HCT116 (cell line): Measurements from ENCODE around the gene CSNK1E. TPM values are rescaled to one million over a fixed set of nuclear protein-coding genes. Genes with fewer than 3 reads are reported as not detected.

Experiments
- ATAC-seq: fragments of 200-7000 bp; cut with Tn5 transposase; 2 replicates; pipeline ENCODE4 v1.9.1; 2020; ENCODE audit warnings: mild to moderate bottlenecking, moderate library complexity
- BruUV-seq: library from RNA; stranded (reverse); fragments of 400-500 nt; replicated peaks from 2 replicates; lab custom pipeline; 2021; lab: Mats Ljungman, UMichigan
- CTCF ChIA-PET: fragments of 300-600 bp; sonication (Branson Sonifier 250); formaldehyde crosslinking; loops from one replicate; lab custom pipeline; 2021; ENCODE audit warnings: antibody characterized with exemption; lab: Charles Lee
- POLR2A ChIA-PET: fragments of 300-600, 350-600 bp; sonication (Branson Sonifier 250); formaldehyde crosslinking; loops from one replicate; lab custom pipeline; 2021; ENCODE audit warnings: antibody characterized with exemption; lab: Charles Lee
- RAD21 ChIA-PET, 2 experiments: fragments of 300-600 bp; sonication (Branson Sonifier 250); formaldehyde crosslinking; loops; one replicate each; lab custom pipeline; 2023; ENCODE audit warnings: low total read pairs in 2 of 2; ENCODE audit not compliant: uncharacterized antibody in 2 of 2, unreplicated experiment in 2 of 2, low non-redundant PET in 1 of 2; lab: Charles Lee
- DNase-seq: peaks from one replicate; pipeline ENCODE4 v3.0.0-alpha.2; 2010; ENCODE audit warnings: low read depth, low spot score
- H2AFZ ChIP-seq: fragments of 200-600 bp; shearing (Covaris generic), sonication (generic); 2 replicates; pipeline ENCODE4 v1.6.1; 2017; ENCODE audit warnings: low read depth, mixed run types, mixed read lengths, antibody characterized with exemption, low read length; ENCODE audit not compliant: poor library complexity, severe bottlenecking
- H3K27ac ChIP-seq: 2 replicates; pipeline ENCODE4 v1.5.1; 2012; ENCODE audit warnings: low read depth, low read length
- H3K27me3 ChIP-seq: fragments of 200-600 bp; sonication (generic); 2 replicates; pipeline ENCODE4 v1.6.1; 2016; ENCODE audit warnings: mixed run types, low read length, mixed read lengths; ENCODE audit not compliant: insufficient read depth
- H3K36me3 ChIP-seq, 2 experiments: fragments of 200-500 bp in 1 of 2; fragments of 200-600 bp in 1 of 2; sonication (Bioruptor generic) in 1 of 2; sonication (generic) in 1 of 2; 2 replicates each; pipeline versions ENCODE4 v1.5.1 to v1.6.1; 2014 to 2016; ENCODE audit warnings: low read length in 2 of 2, inconsistent platforms in 1 of 2, mixed read lengths in 1 of 2, mixed run types in 1 of 2; ENCODE audit not compliant: insufficient read depth in 2 of 2, control insufficient read depth in 1 of 2
- H3K4me1 ChIP-seq, 2 experiments: fragments of 200-600 bp in 1 of 2; sonication (generic) in 1 of 2; 2 replicates each; pipeline versions ENCODE4 v1.5.1 to v1.6.1; 2012 to 2017; ENCODE audit warnings: low read length in 2 of 2, inconsistent platforms in 1 of 2, mild to moderate bottlenecking in 1 of 2, mixed read lengths in 1 of 2, mixed run types in 1 of 2, moderate library complexity in 1 of 2; ENCODE audit not compliant: insufficient read depth in 2 of 2, control insufficient read depth in 1 of 2
- H3K4me2 ChIP-seq: fragments of 200-600 bp; sonication (generic); 2 replicates; pipeline ENCODE4 v1.6.1; 2017; ENCODE audit warnings: mixed run types, low read length, mixed read lengths
- H3K4me3 ChIP-seq, 2 experiments: fragments of 200-600 bp in 1 of 2; sonication (generic) in 1 of 2; replicated peaks in 1 of 2; 2 replicates each; pipeline ENCODE4 v1.5.1; 2011 to 2016; ENCODE audit warnings: low read length in 2 of 2, control low read depth in 1 of 2, low read depth in 1 of 2, mild to moderate bottlenecking in 1 of 2, mixed read lengths in 1 of 2, mixed run types in 1 of 2
- H3K79me2 ChIP-seq: fragments of 200-600 bp; sonication (generic); 2 replicates; pipeline ENCODE4 v1.6.1; 2017; ENCODE audit warnings: mild to moderate bottlenecking, mixed run types, low read length, moderate library complexity, mixed read lengths; ENCODE audit not compliant: insufficient read depth
- H3K9ac ChIP-seq: fragments of 200-600 bp; sonication (generic); 2 replicates; pipeline ENCODE4 v1.6.1; 2016; ENCODE audit warnings: low read length, mixed read lengths
- H3K9me2 ChIP-seq: fragments of 200-600 bp; sonication (generic), shearing (Covaris generic); 2 replicates; pipeline ENCODE4 v1.6.1; 2017; ENCODE audit warnings: mixed run types, mild to moderate bottlenecking, moderate library complexity; ENCODE audit not compliant: insufficient read depth
- H3K9me3 ChIP-seq, 2 experiments: fragments of 200-500 bp in 1 of 2; fragments of 200-600 bp in 1 of 2; sonication (Bioruptor generic) in 1 of 2; sonication (generic) in 1 of 2; 2 replicates each; pipeline ENCODE4 v1.6.1; 2014 to 2017; ENCODE audit warnings: low read length in 2 of 2, mixed read lengths in 2 of 2, inconsistent platforms in 1 of 2, low read depth in 1 of 2, mild to moderate bottlenecking in 1 of 2, mixed run types in 1 of 2, moderate library complexity in 1 of 2; ENCODE audit not compliant: control insufficient read depth in 1 of 2, insufficient read depth in 1 of 2
- H4K20me1 ChIP-seq: fragments of 200-600 bp; sonication (generic), shearing (Covaris generic); 2 replicates; pipeline ENCODE4 v1.6.1; 2017; ENCODE audit warnings: mixed run types, mild to moderate bottlenecking, moderate library complexity; ENCODE audit not compliant: insufficient read depth
- CBX3 ChIP-seq: IDR thresholded peaks from 2 replicates; pipeline ENCODE4 v1.6.1; 2012; ENCODE audit warnings: low read depth
- CEBPB ChIP-seq: IDR thresholded peaks from 2 replicates; pipeline ENCODE4 v1.6.1; 2012; ENCODE audit warnings: low read depth
- EGR1 ChIP-seq: IDR thresholded peaks from 2 replicates; pipeline ENCODE4 v1.6.1; 2012; ENCODE audit warnings: low read depth
- ELF1 ChIP-seq: IDR thresholded peaks from 2 replicates; pipeline ENCODE4 v1.6.1; 2012; ENCODE audit warnings: low read depth, borderline replicate concordance
- EZH2phosphoT487 ChIP-seq: fragments of 200-600 bp; IDR thresholded peaks from 2 replicates; pipeline ENCODE4 v1.6.1; 2018; ENCODE audit warnings: antibody characterized with exemption, borderline replicate concordance
- FOSL1 ChIP-seq: IDR thresholded peaks from 2 replicates; pipeline ENCODE4 v1.6.1; 2012; ENCODE audit warnings: low read depth
- JUND ChIP-seq: IDR thresholded peaks from 2 replicates; pipeline ENCODE4 v1.6.1; 2012
- MAX ChIP-seq: IDR thresholded peaks from 2 replicates; pipeline ENCODE4 v1.6.1; 2012
- POLR2A ChIP-seq: IDR thresholded peaks from 2 replicates; pipeline ENCODE4 v1.7.0; 2011; ENCODE audit warnings: borderline replicate concordance; ENCODE audit not compliant: insufficient read depth, insufficient read length; ENCODE audit errors: extremely low read depth
- POLR2AphosphoS5 ChIP-seq: IDR thresholded peaks from 2 replicates; pipeline ENCODE4 v1.6.1; 2011; ENCODE audit warnings: mild to moderate bottlenecking, low read depth, low read length, moderate library complexity
- RAD21 ChIP-seq: IDR thresholded peaks from 2 replicates; pipeline ENCODE4 v1.6.1; 2012; ENCODE audit warnings: low read depth, mild to moderate bottlenecking
- SP1 ChIP-seq: IDR thresholded peaks from 2 replicates; pipeline ENCODE4 v1.6.1; 2012; ENCODE audit warnings: low read depth
- SRF ChIP-seq: IDR thresholded peaks from 2 replicates; pipeline ENCODE4 v1.6.1; 2012; ENCODE audit warnings: low read depth
- TCF7L2 ChIP-seq: IDR thresholded peaks from 2 replicates; pipeline ENCODE4 v1.7.0; 2011; ENCODE audit warnings: borderline replicate concordance, inconsistent platforms; ENCODE audit not compliant: insufficient read depth, insufficient read length; ENCODE audit errors: extremely low read depth
- YY1 ChIP-seq: IDR thresholded peaks from 2 replicates; pipeline ENCODE4 v1.6.1; 2011; ENCODE audit warnings: low read length, low read depth, moderate library complexity, mild to moderate bottlenecking; ENCODE audit not compliant: insufficient replicate concordance; ENCODE audit errors: extremely low read depth
- ZFX ChIP-seq: fragments of 450-650 bp; IDR thresholded peaks from 2 replicates; pipeline ENCODE4 v1.6.1; 2017
- ZNF274 ChIP-seq: fragments of 200-500 bp; sonication (Bioruptor generic); IDR thresholded peaks from 2 replicates; pipeline ENCODE4 v1.6.1; 2014; ENCODE audit warnings: mild to moderate bottlenecking, low read depth, low read length, inconsistent platforms
- intact Hi-C: fragments of 100-400 bp; cut with micrococcal nuclease; formaldehyde crosslinking; loops from 2 replicates; pipeline ENCODE4 v1.10.0; 2022
- total RNA-seq: library from RNA; stranded (reverse); gene quantifications from one replicate; pipeline ENCODE4 v1.2.1, GENCODE V29; 2021; ENCODE audit not compliant: unreplicated experiment
- TF ChIP-seq, protein P1 (sequence below), 3 experiments: fragments of 200-600 bp in 1 of 3; sonication (generic) in 1 of 3; IDR thresholded peaks in 2 of 3; conservative IDR thresholded peaks in 1 of 3; 2 replicates each; pipeline ENCODE4 v1.5.1; 2012 to 2017; ENCODE audit warnings: low read depth in 2 of 3, low read length in 2 of 3, antibody characterized with exemption in 1 of 3, borderline replicate concordance in 1 of 3, control low read depth in 1 of 3, mild to moderate bottlenecking in 1 of 3, mixed read lengths in 1 of 3, mixed run types in 1 of 3, moderate library complexity in 1 of 3; ENCODE audit not compliant: insufficient read depth in 1 of 3
- TF ChIP-seq, protein P2 (sequence below): IDR thresholded peaks from 2 replicates; pipeline ENCODE4 v1.6.1; 2012
- TF ChIP-seq, protein P3 (sequence below): IDR thresholded peaks from 2 replicates; pipeline ENCODE4 v1.6.1; 2012; ENCODE audit warnings: low read depth

Gene CSNK1E
- total RNA-seq, 1 experiment from 2014 or later = 190 TPM

DNA sequence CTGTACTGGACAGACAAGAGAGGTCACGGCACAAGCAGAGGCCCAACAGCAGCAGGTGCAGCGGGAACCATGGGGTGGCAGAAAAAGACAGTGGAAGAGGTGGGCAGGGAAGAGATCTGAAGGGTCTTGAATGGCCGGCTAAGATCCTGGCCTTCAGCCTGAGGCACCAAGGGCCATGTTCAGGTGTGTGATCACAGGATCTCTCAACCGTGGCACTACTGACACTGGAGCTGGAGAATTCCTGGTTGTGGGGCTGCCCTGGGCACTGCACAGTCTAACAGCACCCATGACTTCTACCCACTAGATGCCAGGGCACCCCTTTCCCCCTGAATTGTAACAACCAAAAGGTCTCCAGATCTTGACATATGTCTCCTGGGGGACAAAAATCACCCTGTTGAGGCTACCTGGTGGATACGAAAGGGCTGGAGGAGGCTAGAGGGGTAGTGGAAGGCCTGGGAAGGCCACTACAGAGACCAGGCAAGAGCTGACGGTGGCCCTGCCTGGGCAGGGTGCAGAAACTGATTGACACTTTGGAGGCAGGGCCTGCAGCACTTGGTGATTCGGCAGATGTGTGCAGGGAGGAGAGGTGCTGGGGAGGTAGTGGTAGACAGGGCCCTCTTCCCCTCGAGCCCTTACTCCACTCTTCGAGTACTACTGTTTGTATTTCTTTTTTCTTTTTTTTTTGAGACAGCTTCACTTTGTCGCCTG is 8.3 kb downstream of the CSNK1E start:
- Histone ChIP-seq H3K79me2 (peaks cover 100% of the 10 kb centered on the region), H3K36me3 (peaks cover 24 to 47% of the 10 kb centered on the region in 2 experiments; a peak in 3 of 4 replicates), H3K27me3 (no peaks in the 10 kb centered on the region), H3K9ac (no peak overlapping the region), H3K4me3 (no peak overlapping the region), H2AFZ (no peak overlapping the region), H3K9me2 (no peaks in the 10 kb centered on the region), H3K4me2 (no peak overlapping the region), H3K27ac (peak overlapping the region; percentile 20; the same call in 1 of the 2 replicates), H4K20me1 (peaks cover 27% of the 10 kb centered on the region; the same call in 1 of the 2 replicates), H3K9me3 (no peaks in the 10 kb centered on the region), H3K4me1 (peaks cover 0 to 12% of the 10 kb centered on the region in 2 experiments; a peak in 1 of 4 replicates)
- no peak for DNase-seq
- RAD21 ChIA-PET = no interaction called here
- POLR2A ChIA-PET = no interaction called here
- ATAC-seq = no peak
- CTCF ChIA-PET = no interaction called here
- TF ChIP-seq ZNF274 (no peak), EZH2phosphoT487 (no peak), TCF7L2 (no peak), CBX3 (no peak), POLR2A (no peak), POLR2AphosphoS5 (no peak), RAD21 (no peak), SRF (no peak), JUND (no peak), FOSL1 (no peak), MAX (no peak), ZFX (no peak), YY1 (no peak), CEBPB (no peak), EGR1 (no peak), ELF1 (no peak), SP1 (no peak)
- TF ChIP-seq, protein P1, sequence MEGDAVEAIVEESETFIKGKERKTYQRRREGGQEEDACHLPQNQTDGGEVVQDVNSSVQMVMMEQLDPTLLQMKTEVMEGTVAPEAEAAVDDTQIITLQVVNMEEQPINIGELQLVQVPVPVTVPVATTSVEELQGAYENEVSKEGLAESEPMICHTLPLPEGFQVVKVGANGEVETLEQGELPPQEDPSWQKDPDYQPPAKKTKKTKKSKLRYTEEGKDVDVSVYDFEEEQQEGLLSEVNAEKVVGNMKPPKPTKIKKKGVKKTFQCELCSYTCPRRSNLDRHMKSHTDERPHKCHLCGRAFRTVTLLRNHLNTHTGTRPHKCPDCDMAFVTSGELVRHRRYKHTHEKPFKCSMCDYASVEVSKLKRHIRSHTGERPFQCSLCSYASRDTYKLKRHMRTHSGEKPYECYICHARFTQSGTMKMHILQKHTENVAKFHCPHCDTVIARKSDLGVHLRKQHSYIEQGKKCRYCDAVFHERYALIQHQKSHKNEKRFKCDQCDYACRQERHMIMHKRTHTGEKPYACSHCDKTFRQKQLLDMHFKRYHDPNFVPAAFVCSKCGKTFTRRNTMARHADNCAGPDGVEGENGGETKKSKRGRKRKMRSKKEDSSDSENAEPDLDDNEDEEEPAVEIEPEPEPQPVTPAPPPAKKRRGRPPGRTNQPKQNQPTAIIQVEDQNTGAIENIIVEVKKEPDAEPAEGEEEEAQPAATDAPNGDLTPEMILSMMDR (IDR thresholded peaks at IDR 0.05 in 2 of 3, conservative IDR thresholded peaks at IDR 0.05 in 1 of 3; ENCODE audit: borderline replicate concordance in 1 of 3, insufficient read depth in 1 of 3, low read depth in 2 of 3, low read length in 2 of 3) = no peak
- TF ChIP-seq, protein P2, sequence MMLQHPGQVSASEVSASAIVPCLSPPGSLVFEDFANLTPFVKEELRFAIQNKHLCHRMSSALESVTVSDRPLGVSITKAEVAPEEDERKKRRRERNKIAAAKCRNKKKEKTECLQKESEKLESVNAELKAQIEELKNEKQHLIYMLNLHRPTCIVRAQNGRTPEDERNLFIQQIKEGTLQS = no peak
- TF ChIP-seq, protein P3, sequence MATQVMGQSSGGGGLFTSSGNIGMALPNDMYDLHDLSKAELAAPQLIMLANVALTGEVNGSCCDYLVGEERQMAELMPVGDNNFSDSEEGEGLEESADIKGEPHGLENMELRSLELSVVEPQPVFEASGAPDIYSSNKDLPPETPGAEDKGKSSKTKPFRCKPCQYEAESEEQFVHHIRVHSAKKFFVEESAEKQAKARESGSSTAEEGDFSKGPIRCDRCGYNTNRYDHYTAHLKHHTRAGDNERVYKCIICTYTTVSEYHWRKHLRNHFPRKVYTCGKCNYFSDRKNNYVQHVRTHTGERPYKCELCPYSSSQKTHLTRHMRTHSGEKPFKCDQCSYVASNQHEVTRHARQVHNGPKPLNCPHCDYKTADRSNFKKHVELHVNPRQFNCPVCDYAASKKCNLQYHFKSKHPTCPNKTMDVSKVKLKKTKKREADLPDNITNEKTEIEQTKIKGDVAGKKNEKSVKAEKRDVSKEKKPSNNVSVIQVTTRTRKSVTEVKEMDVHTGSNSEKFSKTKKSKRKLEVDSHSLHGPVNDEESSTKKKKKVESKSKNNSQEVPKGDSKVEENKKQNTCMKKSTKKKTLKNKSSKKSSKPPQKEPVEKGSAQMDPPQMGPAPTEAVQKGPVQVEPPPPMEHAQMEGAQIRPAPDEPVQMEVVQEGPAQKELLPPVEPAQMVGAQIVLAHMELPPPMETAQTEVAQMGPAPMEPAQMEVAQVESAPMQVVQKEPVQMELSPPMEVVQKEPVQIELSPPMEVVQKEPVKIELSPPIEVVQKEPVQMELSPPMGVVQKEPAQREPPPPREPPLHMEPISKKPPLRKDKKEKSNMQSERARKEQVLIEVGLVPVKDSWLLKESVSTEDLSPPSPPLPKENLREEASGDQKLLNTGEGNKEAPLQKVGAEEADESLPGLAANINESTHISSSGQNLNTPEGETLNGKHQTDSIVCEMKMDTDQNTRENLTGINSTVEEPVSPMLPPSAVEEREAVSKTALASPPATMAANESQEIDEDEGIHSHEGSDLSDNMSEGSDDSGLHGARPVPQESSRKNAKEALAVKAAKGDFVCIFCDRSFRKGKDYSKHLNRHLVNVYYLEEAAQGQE = no peak
- BruUV-seq = no TSS peak
- intact Hi-C loops = no loop called here
